Upper lobe of left lung (tissue), 6 donors: Measurements from ENCODE around the gene CERK. TPM values are rescaled to one million over a fixed set of nuclear protein-coding genes. Genes with fewer than 3 reads are reported as not detected.

Source experiments
- ATAC-seq, 2 donors: fragments of 200-7000 bp; cut with Tn5 transposase; one replicate each; pipeline ENCODE4 v1.9.1; 2022; ENCODE audit warnings: mild to moderate bottlenecking in 2 of 2, moderate library complexity in 2 of 2; ENCODE audit not compliant: low FRiP score in 2 of 2
- DNase-seq, 2 donors: peaks; one replicate each; pipeline ENCODE4 v3.0.0-alpha.2; 2019 to 2020
- H3K27ac ChIP-seq, 4 donors: fragments of 200-600 bp; sonication (generic); one replicate each; pipeline ENCODE4 v1.5.1; 2016 to 2019
- H3K27me3 ChIP-seq, 4 donors: fragments of 200-600 bp; sonication (generic); one replicate each; pipeline ENCODE4 v1.5.1; 2017 to 2019
- H3K36me3 ChIP-seq, 4 donors: fragments of 200-600 bp; sonication (generic); one replicate each; pipeline ENCODE4 v1.5.1; 2016 to 2019
- H3K4me1 ChIP-seq, 4 donors: fragments of 200-600 bp; sonication (generic); one replicate each; pipeline ENCODE4 v1.5.1; 2018 to 2019
- H3K4me3 ChIP-seq, 4 donors: fragments of 200-600 bp; sonication (generic); one replicate each; pipeline ENCODE4 v1.5.1; 2017 to 2019; ENCODE audit warnings: mild to moderate bottlenecking in 2 of 4, moderate library complexity in 1 of 4
- H3K9me3 ChIP-seq, 4 donors: fragments of 200-600 bp; sonication (generic); one replicate each; pipeline ENCODE4 v1.5.1; 2018 to 2019
- EP300 ChIP-seq, 4 donors: sonication (generic); formaldehyde crosslinking; IDR thresholded peaks; one replicate each; pipeline ENCODE4 v1.5.1; 2017; ENCODE audit warnings: antibody characterized with exemption in 4 of 4, control low read depth in 2 of 4
- POLR2A ChIP-seq, 4 donors: fragments of 450-650 bp; IDR thresholded peaks; one replicate each; pipeline ENCODE4 v1.5.1; 2016 to 2017; ENCODE audit warnings: antibody characterized with exemption in 4 of 4, mild to moderate bottlenecking in 2 of 4
- POLR2AphosphoS5 ChIP-seq, 2 donors: sonication (generic); formaldehyde crosslinking; IDR thresholded peaks; one replicate each; pipeline ENCODE4 v1.5.1; 2017; ENCODE audit warnings: antibody characterized with exemption in 2 of 2
- WGBS, 2 donors: methylation state at CpG; one replicate each; pipeline ENCODE4 v1.1.5; 2017 to 2018; 5-methylcytosine and 5-hydroxymethylcytosine counted together
- total RNA-seq, 6 donors: library from RNA; depleted of rRNA in 4 of 6; stranded (reverse); fragments of >200 nt in 4 of 6; gene quantifications; one replicate each; pipeline versions ENCODE4 v1.1.0 to v1.2.1, GENCODE V29; 2016 to 2021
- TF ChIP-seq, protein P1 (sequence below), 6 experiments: fragments of 450-650 bp in 4 of 6; fragments of 200-600 bp in 2 of 6; sonication (generic) in 2 of 6; IDR thresholded peaks; one replicate each; pipeline ENCODE4 v1.5.1; 2016 to 2019; ENCODE audit warnings: antibody characterized with exemption in 6 of 6
- donor health status: DM: no; HTN: no; CAD: no; lungs with moderate emphysema.
- donor health status: DM: no; HTN: yes; CAD: no; lungs with severe emphysema.

Gene CERK
- total RNA-seq, 6 donors from 2014 or later, result 26.9 to 55.5 (median 32.7) TPM

DNA sequence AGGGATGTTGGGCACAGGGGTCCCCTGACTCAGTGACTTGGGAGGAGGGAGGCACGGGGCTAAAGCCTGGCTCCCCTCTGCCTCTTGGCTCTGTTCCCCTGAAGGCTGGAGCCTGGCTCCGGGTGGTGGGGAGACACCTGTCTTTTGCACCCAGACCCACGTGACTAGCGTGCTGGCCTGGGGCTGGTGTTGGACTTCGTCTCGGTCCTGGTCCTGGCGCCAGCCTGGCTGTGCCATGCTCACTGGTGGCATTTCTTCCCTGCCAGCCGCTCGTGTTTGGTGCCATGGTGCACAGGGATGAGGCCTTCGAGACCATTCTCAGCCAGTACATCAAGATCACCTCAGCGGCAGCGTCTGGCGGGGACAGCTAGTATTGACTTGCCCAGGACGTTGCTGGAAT lies 61.2 kb downstream of the CERK start:
- H3K27ac ChIP-seq, result no peak overlapping the region
- H3K4me1 ChIP-seq, result no peaks in the 10 kb centered on the region
- 93% methylated on average over 7 to 13 of the region's 14 CpGs for WGBS, 2 donors
- H3K36me3 ChIP-seq, result peaks cover 0 to 48% (median 25%) of the 10 kb centered on the region in 4 donors
- H3K4me3 ChIP-seq, result no peak overlapping the region
- H3K9me3 ChIP-seq, result no peaks in the 10 kb centered on the region
- ATAC-seq, result no peak
- TF ChIP-seq, protein P1, sequence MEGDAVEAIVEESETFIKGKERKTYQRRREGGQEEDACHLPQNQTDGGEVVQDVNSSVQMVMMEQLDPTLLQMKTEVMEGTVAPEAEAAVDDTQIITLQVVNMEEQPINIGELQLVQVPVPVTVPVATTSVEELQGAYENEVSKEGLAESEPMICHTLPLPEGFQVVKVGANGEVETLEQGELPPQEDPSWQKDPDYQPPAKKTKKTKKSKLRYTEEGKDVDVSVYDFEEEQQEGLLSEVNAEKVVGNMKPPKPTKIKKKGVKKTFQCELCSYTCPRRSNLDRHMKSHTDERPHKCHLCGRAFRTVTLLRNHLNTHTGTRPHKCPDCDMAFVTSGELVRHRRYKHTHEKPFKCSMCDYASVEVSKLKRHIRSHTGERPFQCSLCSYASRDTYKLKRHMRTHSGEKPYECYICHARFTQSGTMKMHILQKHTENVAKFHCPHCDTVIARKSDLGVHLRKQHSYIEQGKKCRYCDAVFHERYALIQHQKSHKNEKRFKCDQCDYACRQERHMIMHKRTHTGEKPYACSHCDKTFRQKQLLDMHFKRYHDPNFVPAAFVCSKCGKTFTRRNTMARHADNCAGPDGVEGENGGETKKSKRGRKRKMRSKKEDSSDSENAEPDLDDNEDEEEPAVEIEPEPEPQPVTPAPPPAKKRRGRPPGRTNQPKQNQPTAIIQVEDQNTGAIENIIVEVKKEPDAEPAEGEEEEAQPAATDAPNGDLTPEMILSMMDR (IDR thresholded peaks at IDR 0.05), result no peak
- no peak for TF ChIP-seq POLR2A (IDR thresholded peaks at IDR 0.05)
- TF ChIP-seq POLR2AphosphoS5 (IDR thresholded peaks at IDR 0.05), result no peak
- TF ChIP-seq EP300 (IDR thresholded peaks at IDR 0.05), result no peak
- H3K27me3 ChIP-seq, result no peaks in the 10 kb centered on the region
- no peak for DNase-seq

DNA sequence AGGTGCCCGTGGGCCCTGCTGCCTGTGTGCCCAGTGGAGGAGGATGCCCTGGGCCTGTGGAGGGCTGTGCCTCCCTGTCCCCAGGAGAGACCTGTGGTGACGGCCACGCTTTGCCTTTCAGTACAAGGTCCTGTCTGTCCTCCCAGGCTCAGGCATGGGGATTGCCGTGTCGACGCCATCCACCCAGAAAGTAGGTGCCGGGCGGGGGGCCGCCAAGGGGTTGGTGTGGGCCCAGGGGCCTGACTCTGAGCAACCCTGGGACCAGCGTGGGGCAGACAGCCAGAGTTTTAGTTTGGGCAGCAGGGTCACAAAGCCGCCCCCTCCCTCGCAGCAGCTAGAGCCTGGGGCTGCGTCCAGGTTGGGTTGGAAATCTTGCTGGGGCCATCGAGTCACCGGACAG lies 61.6 kb downstream of the CERK start:
- no peaks in the 10 kb centered on the region for H3K4me1 ChIP-seq
- no peaks in the 10 kb centered on the region for H3K9me3 ChIP-seq
- H3K27me3 ChIP-seq, result no peaks in the 10 kb centered on the region
- H3K4me3 ChIP-seq, result no peak overlapping the region
- H3K36me3 ChIP-seq, result peaks cover 0 to 48% (median 25%) of the 10 kb centered on the region in 4 donors
- DNase-seq (peak in 1 of 2 donors; percentile 71), ATAC-seq (no peak)
- WGBS, 2 donors, result 94% methylated on average over 10 of the region's 15 CpGs; no CpG with 5 or more reads in 1 of the 2 donors
- H3K27ac ChIP-seq, result no peak overlapping the region
- TF ChIP-seq POLR2A (IDR thresholded peaks at IDR 0.05) (no peak), POLR2AphosphoS5 (IDR thresholded peaks at IDR 0.05) (no peak)
- TF ChIP-seq, protein P1 (IDR thresholded peaks at IDR 0.05), result no peak

DNA sequence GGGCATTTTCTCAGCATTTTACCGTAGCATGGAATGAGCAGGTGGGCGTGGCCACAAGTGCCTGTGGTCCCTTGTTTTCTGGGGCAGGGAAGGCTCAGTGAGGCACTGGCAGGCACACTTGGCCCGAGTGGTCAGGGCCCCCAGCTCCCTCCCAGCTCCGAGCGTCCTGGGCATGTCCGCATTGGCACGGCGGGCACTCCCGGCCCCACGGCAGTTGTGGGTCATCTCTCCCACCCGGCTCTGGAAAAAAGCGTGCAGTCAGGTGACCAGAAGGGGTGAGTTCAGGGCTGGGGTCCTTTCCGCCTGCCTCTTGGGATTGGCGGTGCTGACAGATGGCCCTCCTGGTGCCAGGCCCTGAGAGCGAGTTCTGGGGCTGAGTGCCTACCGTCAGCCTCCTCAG lies 62.1 kb downstream of the CERK start:
- Histone ChIP-seq H3K4me3 (no peak overlapping the region), H3K9me3 (no peaks in the 10 kb centered on the region), H3K36me3 (peaks cover 0 to 48% (median 26%) of the 10 kb centered on the region in 4 donors), H3K27ac (no peak overlapping the region), H3K27me3 (no peaks in the 10 kb centered on the region), H3K4me1 (no peaks in the 10 kb centered on the region)
- ATAC-seq (no peak), DNase-seq (peak in 1 of 2 donors; percentile 68)
- WGBS, 2 donors, result 92 to 94% methylated on average over 9 to 12 of the region's 16 CpGs
- no peak for TF ChIP-seq EP300 (IDR thresholded peaks at IDR 0.05)
- no peak for TF ChIP-seq POLR2AphosphoS5 (IDR thresholded peaks at IDR 0.05)
- TF ChIP-seq, protein P1 (IDR thresholded peaks at IDR 0.05), result no peak
- TF ChIP-seq POLR2A (IDR thresholded peaks at IDR 0.05), result no peak

DNA sequence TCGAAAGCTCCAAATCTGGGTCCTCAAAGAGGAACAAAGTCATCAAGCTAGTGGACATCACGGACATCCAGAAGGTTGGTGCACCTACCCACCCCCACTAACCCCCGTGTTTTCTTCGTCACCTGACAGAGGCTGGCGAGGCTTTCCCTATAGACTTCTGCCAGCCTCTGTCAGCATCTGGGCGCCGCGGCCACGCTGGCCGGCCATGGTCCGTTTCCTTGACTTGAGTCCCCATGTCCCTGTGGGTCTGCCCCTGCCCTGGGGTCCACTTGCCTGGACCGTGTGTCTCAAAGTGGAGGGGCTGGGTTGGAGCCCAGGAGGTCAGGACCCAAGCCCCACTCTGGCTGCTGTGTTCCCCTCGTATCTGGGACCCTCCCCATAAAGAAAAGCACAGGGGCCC lies 62.6 kb downstream of the CERK start:
- H3K9me3 ChIP-seq, result no peaks in the 10 kb centered on the region
- DNase-seq (peak in 1 of 2 donors; percentile 77), ATAC-seq (no peak)
- TF ChIP-seq, protein P1 (IDR thresholded peaks at IDR 0.05), result no peak
- TF ChIP-seq POLR2A (IDR thresholded peaks at IDR 0.05), result no peak
- no peak for TF ChIP-seq EP300 (IDR thresholded peaks at IDR 0.05)
- TF ChIP-seq POLR2AphosphoS5 (IDR thresholded peaks at IDR 0.05), result no peak
- peaks cover 0 to 49% (median 30%) of the 10 kb centered on the region in 4 donors for H3K36me3 ChIP-seq
- no peaks in the 10 kb centered on the region for H3K4me1 ChIP-seq
- WGBS, 2 donors, result 93 to 96% methylated on average over 13 of the region's 13 CpGs
- no peak overlapping the region for H3K4me3 ChIP-seq
- no peaks in the 10 kb centered on the region for H3K27me3 ChIP-seq
- no peak overlapping the region for H3K27ac ChIP-seq

DNA sequence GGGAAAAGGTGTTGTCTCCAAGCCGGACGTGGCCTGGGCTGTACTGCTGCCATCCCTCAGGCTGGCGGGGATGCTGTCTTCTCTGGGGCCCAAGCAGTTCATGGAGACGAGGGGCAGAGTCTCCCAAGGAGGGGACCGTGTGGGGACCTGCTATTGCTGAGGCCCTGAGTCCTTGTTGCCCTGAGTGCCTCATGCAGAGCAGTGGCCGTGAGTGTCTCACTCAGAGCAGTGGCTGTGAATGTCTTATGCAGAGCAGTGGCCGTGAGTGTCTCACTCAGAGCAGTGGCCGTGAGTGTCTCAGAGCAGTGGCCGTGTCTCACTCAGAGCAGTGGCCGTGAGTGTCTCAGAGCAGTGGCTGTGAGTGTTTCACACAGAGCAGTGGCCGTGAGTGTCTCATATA lies 63.1 kb downstream of the CERK start:
- Histone ChIP-seq H3K9me3 (no peaks in the 10 kb centered on the region), H3K4me3 (no peak overlapping the region), H3K4me1 (no peaks in the 10 kb centered on the region), H3K36me3 (peaks cover 0 to 55% (median 35%) of the 10 kb centered on the region in 4 donors), H3K27me3 (no peaks in the 10 kb centered on the region), H3K27ac (peak overlapping the region in 1 of 4 donors; percentile 9)
- ATAC-seq (no peak), DNase-seq (peak in 1 of 2 donors; percentile 22)
- TF ChIP-seq EP300 (IDR thresholded peaks at IDR 0.05) (no peak), POLR2AphosphoS5 (IDR thresholded peaks at IDR 0.05) (no peak)
- WGBS, 2 donors, result 74 to 92% methylated on average over 3 to 11 of the region's 11 CpGs
